ENCODE results near the gene DNAH14.

DNA sequence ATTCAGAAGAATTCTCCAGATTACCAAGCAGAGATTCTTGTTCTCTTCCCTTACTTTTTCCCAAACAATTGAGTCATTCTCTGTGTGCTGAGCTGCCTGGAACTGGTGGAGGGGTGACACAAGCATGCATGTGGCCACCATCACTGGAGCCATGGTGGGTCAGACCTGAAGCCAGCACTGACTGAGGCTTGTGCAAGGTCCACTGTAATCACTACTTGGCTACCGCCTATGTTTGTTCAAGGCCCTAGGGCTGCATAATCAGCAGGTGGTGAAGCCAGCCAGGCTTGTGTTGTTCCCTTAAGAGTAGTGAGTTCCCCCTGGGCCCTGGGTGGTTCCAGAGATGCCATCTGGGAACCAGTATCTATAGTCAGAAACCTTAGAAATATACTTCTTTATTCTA lies 183.8 kb downstream of the DNAH14 start:
- no peak for TF ChIP-seq NRF1 (IDR thresholded peaks at IDR 0.05; ENCODE audit: low read depth, low read length)
- TF ChIP-seq EP300 (IDR thresholded peaks at IDR 0.05; ENCODE audit: borderline replicate concordance in 1 of 2, low read depth in 2 of 2, low read length in 2 of 2), result no peak
- TF ChIP-seq, protein P1, sequence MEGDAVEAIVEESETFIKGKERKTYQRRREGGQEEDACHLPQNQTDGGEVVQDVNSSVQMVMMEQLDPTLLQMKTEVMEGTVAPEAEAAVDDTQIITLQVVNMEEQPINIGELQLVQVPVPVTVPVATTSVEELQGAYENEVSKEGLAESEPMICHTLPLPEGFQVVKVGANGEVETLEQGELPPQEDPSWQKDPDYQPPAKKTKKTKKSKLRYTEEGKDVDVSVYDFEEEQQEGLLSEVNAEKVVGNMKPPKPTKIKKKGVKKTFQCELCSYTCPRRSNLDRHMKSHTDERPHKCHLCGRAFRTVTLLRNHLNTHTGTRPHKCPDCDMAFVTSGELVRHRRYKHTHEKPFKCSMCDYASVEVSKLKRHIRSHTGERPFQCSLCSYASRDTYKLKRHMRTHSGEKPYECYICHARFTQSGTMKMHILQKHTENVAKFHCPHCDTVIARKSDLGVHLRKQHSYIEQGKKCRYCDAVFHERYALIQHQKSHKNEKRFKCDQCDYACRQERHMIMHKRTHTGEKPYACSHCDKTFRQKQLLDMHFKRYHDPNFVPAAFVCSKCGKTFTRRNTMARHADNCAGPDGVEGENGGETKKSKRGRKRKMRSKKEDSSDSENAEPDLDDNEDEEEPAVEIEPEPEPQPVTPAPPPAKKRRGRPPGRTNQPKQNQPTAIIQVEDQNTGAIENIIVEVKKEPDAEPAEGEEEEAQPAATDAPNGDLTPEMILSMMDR (IDR thresholded peaks at IDR 0.05; ENCODE audit: control extremely low read depth in 1 of 3, insufficient read depth in 1 of 3, low read depth in 1 of 3, low read length in 3 of 3), result no peak
- no peak for TF ChIP-seq KDM5A (IDR thresholded peaks at IDR 0.05; ENCODE audit: low read length)
- TF ChIP-seq SP1 (IDR thresholded peaks at IDR 0.05; ENCODE audit: low read depth, low read length), result no peak
- TF ChIP-seq POLR2A (IDR thresholded peaks at IDR 0.05; ENCODE audit: control extremely low read depth in 1 of 2, low read depth in 2 of 2, low read length in 2 of 2), result no peak
- no peak for TF ChIP-seq BRCA1 (IDR thresholded peaks at IDR 0.05; ENCODE audit: low read depth, low read length)
- TF ChIP-seq SP4 (IDR thresholded peaks at IDR 0.05; ENCODE audit: low read length), result no peak
- TF ChIP-seq EZH2 (IDR thresholded peaks at IDR 0.05; ENCODE audit: low read depth, low read length, severe bottlenecking), result no peak

Data from H1 (cell line).